Measurements from ENCODE around the gene APH1B. TPM values are rescaled to one million over a fixed set of nuclear protein-coding genes. Genes with fewer than 3 reads are reported as not detected.

The APH1B gene
- total and polyA plus RNA-seq, 9 of the 15 experiments (the other 6 are each of a cell fraction or from before 2014, with no cell fraction given), result 5.1 to 9.7 (median 7.0) TPM

GRCh38 chr15:63240109-63240508 lies 37.3 kb upstream of the APH1B start:
- H3K27ac ChIP-seq (ENCODE audit: extremely low read depth, low read depth, low read length), result no peak overlapping the region
- H3K79me2 ChIP-seq (ENCODE audit: control insufficient read depth, insufficient read depth, low read length), result peaks cover 58% of the 10 kb centered on the region
- TF ChIP-seq ZNF79 (CRISPR knock-in tag; IDR thresholded peaks at IDR 0.05; ENCODE audit: low read depth), result no peak
- TF ChIP-seq EWSR1 (IDR thresholded peaks at IDR 0.05; ENCODE audit: borderline replicate concordance, low read depth, partially characterized antibody), result no peak
- TF ChIP-seq, protein P1, sequence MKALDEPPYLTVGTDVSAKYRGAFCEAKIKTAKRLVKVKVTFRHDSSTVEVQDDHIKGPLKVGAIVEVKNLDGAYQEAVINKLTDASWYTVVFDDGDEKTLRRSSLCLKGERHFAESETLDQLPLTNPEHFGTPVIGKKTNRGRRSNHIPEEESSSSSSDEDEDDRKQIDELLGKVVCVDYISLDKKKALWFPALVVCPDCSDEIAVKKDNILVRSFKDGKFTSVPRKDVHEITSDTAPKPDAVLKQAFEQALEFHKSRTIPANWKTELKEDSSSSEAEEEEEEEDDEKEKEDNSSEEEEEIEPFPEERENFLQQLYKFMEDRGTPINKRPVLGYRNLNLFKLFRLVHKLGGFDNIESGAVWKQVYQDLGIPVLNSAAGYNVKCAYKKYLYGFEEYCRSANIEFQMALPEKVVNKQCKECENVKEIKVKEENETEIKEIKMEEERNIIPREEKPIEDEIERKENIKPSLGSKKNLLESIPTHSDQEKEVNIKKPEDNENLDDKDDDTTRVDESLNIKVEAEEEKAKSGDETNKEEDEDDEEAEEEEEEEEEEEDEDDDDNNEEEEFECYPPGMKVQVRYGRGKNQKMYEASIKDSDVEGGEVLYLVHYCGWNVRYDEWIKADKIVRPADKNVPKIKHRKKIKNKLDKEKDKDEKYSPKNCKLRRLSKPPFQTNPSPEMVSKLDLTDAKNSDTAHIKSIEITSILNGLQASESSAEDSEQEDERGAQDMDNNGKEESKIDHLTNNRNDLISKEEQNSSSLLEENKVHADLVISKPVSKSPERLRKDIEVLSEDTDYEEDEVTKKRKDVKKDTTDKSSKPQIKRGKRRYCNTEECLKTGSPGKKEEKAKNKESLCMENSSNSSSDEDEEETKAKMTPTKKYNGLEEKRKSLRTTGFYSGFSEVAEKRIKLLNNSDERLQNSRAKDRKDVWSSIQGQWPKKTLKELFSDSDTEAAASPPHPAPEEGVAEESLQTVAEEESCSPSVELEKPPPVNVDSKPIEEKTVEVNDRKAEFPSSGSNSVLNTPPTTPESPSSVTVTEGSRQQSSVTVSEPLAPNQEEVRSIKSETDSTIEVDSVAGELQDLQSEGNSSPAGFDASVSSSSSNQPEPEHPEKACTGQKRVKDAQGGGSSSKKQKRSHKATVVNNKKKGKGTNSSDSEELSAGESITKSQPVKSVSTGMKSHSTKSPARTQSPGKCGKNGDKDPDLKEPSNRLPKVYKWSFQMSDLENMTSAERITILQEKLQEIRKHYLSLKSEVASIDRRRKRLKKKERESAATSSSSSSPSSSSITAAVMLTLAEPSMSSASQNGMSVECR (CRISPR knock-in tag; IDR thresholded peaks at IDR 0.05), result no peak
- TF ChIP-seq NFE2 (IDR thresholded peaks at IDR 0.05; ENCODE audit: low read depth), result no peak
- TF ChIP-seq ZNF24 (IDR thresholded peaks at IDR 0.05), result no peak
- no peak for TF ChIP-seq NFE2L1 (tag; IDR thresholded peaks at IDR 0.05; ENCODE audit: borderline replicate concordance, low read depth)
- TF ChIP-seq HDAC1 (IDR thresholded peaks at IDR 0.05), result no peak
- no peak for TF ChIP-seq HNRNPLL (IDR thresholded peaks at IDR 0.05; ENCODE audit: low read depth, low read length, poor library complexity, severe bottlenecking)
- FAIRE-seq (no peak), DNase-seq (ENCODE audit: extremely low read depth in 1 of 4, low spot score in 3 of 4) (no peak), ATAC-seq (no peak)
- 91% methylated on average over 3 of the region's 3 CpGs for WGBS (ENCODE audit: insufficient coverage, low coverage, missing lambda C conversion rate)
- no peak overlapping the region for H2AFZ ChIP-seq (ENCODE audit: low read depth, low read length)
- in situ Hi-C loops (cut with MboI) (no loop called here), intact Hi-C loops (cut with micrococcal nuclease) (no loop called here)
- H4K20me1 ChIP-seq (replicated peaks; ENCODE audit: control insufficient read depth, insufficient read depth, low read length), result no peaks in the 10 kb centered on the region
- H3K9me3 ChIP-seq (replicated peaks; ENCODE audit: control insufficient read depth, insufficient read depth, low read depth, low read length), result peaks cover 6% of the 10 kb centered on the region
- peaks cover 0 to 21% of the 10 kb centered on the region in 2 experiments; a peak in 3 of 5 replicates for H3K4me1 ChIP-seq (replicated peaks in 1 of 2; ENCODE audit: control insufficient read depth in 2 of 2, insufficient read depth in 2 of 2, low read length in 2 of 2)
- no peak overlapping the region for H3K4me3 ChIP-seq
- BruUV-seq (replicated peaks), result no TSS peak
- H3K36me3 ChIP-seq (ENCODE audit: control insufficient read depth, insufficient read depth, low read length), result peaks cover 16% of the 10 kb centered on the region; the same call in 2 of the 3 replicates
- CTCF ChIA-PET (ENCODE audit: low intra/inter-chr PET ratio), result no interaction called here
- no peak overlapping the region for H3K9ac ChIP-seq (ENCODE audit: insufficient read depth in 1 of 2, low read depth in 2 of 2, low read length in 2 of 2)
- H3K4me2 ChIP-seq (ENCODE audit: insufficient read depth, low read length), result no peak overlapping the region
- POLR2A ChIA-PET, result no interaction called here
- no peaks in the 10 kb centered on the region for H3K27me3 ChIP-seq (ENCODE audit: control insufficient read depth in 2 of 2, insufficient read depth in 2 of 2, low read length in 2 of 2)
- H3K9me1 ChIP-seq (ENCODE audit: control insufficient read depth, insufficient read depth, low read length), result no peaks in the 10 kb centered on the region
